Colonic mucosa (tissue), 4 donors: ENCODE data around the gene ZNF653. TPM values are rescaled to one million over a fixed set of nuclear protein-coding genes. Genes with fewer than 3 reads are reported as not detected.
"Not testable (repeated sequence)": the region's sequence is repeated elsewhere in the genome, so short reads cannot be mapped to it uniquely, and the experiment has no call there.

Experiments
- DNase-seq: peaks from one replicate; pipeline ENCODE4 v3.0.0-alpha.2; 2020
- H3K27ac ChIP-seq: fragments of 200-600 bp; one replicate; pipeline ENCODE4 v1.8.0; 2021
- H3K27me3 ChIP-seq: fragments of 200-600 bp; one replicate; pipeline ENCODE4 v1.8.0; 2021
- H3K36me3 ChIP-seq: fragments of 200-600 bp; one replicate; pipeline ENCODE4 v1.8.0; 2021
- H3K4me1 ChIP-seq: fragments of 200-600 bp; one replicate; pipeline ENCODE4 v1.8.0; 2021; ENCODE audit warnings: mild to moderate bottlenecking
- H3K4me3 ChIP-seq: fragments of 200-600 bp; one replicate; pipeline ENCODE4 v1.8.0; 2021
- H3K9ac ChIP-seq, 2 donors: one replicate each; pipeline ENCODE4 v1.7.0; 2013; ENCODE audit warnings: control low read depth in 2 of 2, low read depth in 2 of 2, low read length in 2 of 2
- H3K9me3 ChIP-seq: fragments of 200-600 bp; one replicate; pipeline ENCODE4 v1.8.0; 2021
- CTCF ChIP-seq: fragments of 200-600 bp; IDR thresholded peaks from one replicate; pipeline ENCODE4 v1.8.0; 2022; ENCODE audit warnings: antibody characterized with exemption, mild to moderate bottlenecking
- intact Hi-C: fragments of 100-400 bp; cut with DNase I; formaldehyde crosslinking; loops from one replicate; pipeline ENCODE4 v1.14.1; 2022
- total RNA-seq, 2 donors: library from RNA; stranded (reverse); fragmentation: NEBNext Ultra II Directional in 1 of 2; extraction: Animal tissue kit (Norgen Biotek cat#: 25700) in 1 of 2; gene quantifications; one replicate each; pipeline ENCODE4 v1.2.1, GENCODE V29; 2021
- donor health status: healthy.
- donor health status: DM: no; HTN: no; CAD: no.
- donor health status: DM: no; HTN: no; CAD: no.

ZNF653 gene
- total RNA-seq, 2 donors from 2014 or later, result 10.6 to 14.2 TPM

- Histone ChIP-seq H3K27ac (no peak overlapping the region), H3K9ac (no peak overlapping the region)
Measured at GRCh38 chr19:11444059-11444458, 61.6 kb downstream of the ZNF653 start.

GRCh38 chr19:11437955-11438354 lies 67.7 kb downstream of the ZNF653 start:
- Histone ChIP-seq H3K36me3 (no peaks in the 10 kb centered on the region), H3K4me1 (peaks cover 6% of the 10 kb centered on the region), H3K4me3 (no peak overlapping the region), H3K9ac (no peak overlapping the region), H3K27ac (no peak overlapping the region), H3K27me3 (no peaks in the 10 kb centered on the region), H3K9me3 (no peaks in the 10 kb centered on the region)
- intact Hi-C loops, result no loop called here
- no peak for DNase-seq
- no peak for TF ChIP-seq CTCF

More at GRCh38 chr19:11444059-11444458, 61.6 kb downstream of the ZNF653 start:
- intact Hi-C loops, result no loop called here
- Histone ChIP-seq H3K4me1 (no peaks in the 10 kb centered on the region), H3K9me3 (no peaks in the 10 kb centered on the region), H3K27me3 (no peaks in the 10 kb centered on the region), H3K4me3 (no peak overlapping the region), H3K36me3 (no peaks in the 10 kb centered on the region)
- no peak for TF ChIP-seq CTCF
- DNase-seq, result no peak

GRCh38 chr19:11435833-11436313 lies 69.8 kb downstream of the ZNF653 start:
- Histone ChIP-seq H3K4me3 (peak overlapping the region; percentile 45), H3K4me1 (peaks cover 6% of the 10 kb centered on the region), H3K27me3 (no peaks in the 10 kb centered on the region), H3K9ac (peak overlapping the region; percentile 76 to 95), H3K9me3 (no peaks in the 10 kb centered on the region), H3K27ac (peak overlapping the region; percentile 56), H3K36me3 (no peaks in the 10 kb centered on the region)
- no peak for TF ChIP-seq CTCF
- intact Hi-C loops, result no loop called here
- peak; percentile 53 for DNase-seq

- intact Hi-C loops, result no loop called here
- no peaks in the 10 kb centered on the region for H3K9me3 ChIP-seq
- peak; percentile 91 for TF ChIP-seq CTCF
- H3K27ac ChIP-seq, result peak within 1 kb of the TSS; percentile 56
- peaks cover 6% of the 10 kb centered on the region for H3K4me1 ChIP-seq
- peak within 1 kb of the TSS; percentile 45 for H3K4me3 ChIP-seq
- H3K9ac ChIP-seq, result peak within 1 kb of the TSS; percentile 76 to 95
- H3K27me3 ChIP-seq, result no peaks in the 10 kb centered on the region
- H3K36me3 ChIP-seq, result no peaks in the 10 kb centered on the region
- peak; percentile 99 for DNase-seq
Measured at GRCh38 chr19:11435057-11435832, 70.4 kb downstream of the ZNF653 start, which contains the start of the genes ODAD3 and PRKCSH. Gene ODAD3, minus strand, starts transcription at chr19:11435121. Its CDS starts 105 bp downstream, at chr19:11435016. Gene PRKCSH, plus strand, starts transcription at chr19:11435635. Its CDS starts 483 bp downstream, at chr19:11436118.

- Histone ChIP-seq H3K27ac (peak overlapping the region; percentile 56), H3K9ac (peak overlapping the region; percentile 46 to 51), H3K4me3 (peak overlapping the region; percentile 45), H3K36me3 (no peaks in the 10 kb centered on the region), H3K9me3 (no peaks in the 10 kb centered on the region), H3K4me1 (peaks cover 6% of the 10 kb centered on the region), H3K27me3 (no peaks in the 10 kb centered on the region)
- no peak for TF ChIP-seq CTCF
- intact Hi-C loops, result no loop called here
- no peak for DNase-seq
Measured at GRCh38 chr19:11434703-11435056, 71.0 kb downstream of the ZNF653 start.

GRCh38 chr19:11433526-11433925 lies 72.1 kb downstream of the ZNF653 start:
- H3K9me3 ChIP-seq, H3K4me1 ChIP-seq, intact Hi-C loops, H3K4me3 ChIP-seq, H3K9ac ChIP-seq, DNase-seq, H3K36me3 ChIP-seq, H3K27me3 ChIP-seq, H3K27ac ChIP-seq: not testable (repeated sequence)
